ENCODE data around the gene ACP7.
A peak's percentile ranks its signal among the peaks of the same experiment; 100 is the strongest.
"Not testable (repeated sequence)": the region's sequence is repeated elsewhere in the genome, so short reads cannot be mapped to it uniquely, and the experiment has no call there.

Gene ACP7, protein sequence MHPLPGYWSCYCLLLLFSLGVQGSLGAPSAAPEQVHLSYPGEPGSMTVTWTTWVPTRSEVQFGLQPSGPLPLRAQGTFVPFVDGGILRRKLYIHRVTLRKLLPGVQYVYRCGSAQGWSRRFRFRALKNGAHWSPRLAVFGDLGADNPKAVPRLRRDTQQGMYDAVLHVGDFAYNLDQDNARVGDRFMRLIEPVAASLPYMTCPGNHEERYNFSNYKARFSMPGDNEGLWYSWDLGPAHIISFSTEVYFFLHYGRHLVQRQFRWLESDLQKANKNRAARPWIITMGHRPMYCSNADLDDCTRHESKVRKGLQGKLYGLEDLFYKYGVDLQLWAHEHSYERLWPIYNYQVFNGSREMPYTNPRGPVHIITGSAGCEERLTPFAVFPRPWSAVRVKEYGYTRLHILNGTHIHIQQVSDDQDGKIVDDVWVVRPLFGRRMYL

DNA sequence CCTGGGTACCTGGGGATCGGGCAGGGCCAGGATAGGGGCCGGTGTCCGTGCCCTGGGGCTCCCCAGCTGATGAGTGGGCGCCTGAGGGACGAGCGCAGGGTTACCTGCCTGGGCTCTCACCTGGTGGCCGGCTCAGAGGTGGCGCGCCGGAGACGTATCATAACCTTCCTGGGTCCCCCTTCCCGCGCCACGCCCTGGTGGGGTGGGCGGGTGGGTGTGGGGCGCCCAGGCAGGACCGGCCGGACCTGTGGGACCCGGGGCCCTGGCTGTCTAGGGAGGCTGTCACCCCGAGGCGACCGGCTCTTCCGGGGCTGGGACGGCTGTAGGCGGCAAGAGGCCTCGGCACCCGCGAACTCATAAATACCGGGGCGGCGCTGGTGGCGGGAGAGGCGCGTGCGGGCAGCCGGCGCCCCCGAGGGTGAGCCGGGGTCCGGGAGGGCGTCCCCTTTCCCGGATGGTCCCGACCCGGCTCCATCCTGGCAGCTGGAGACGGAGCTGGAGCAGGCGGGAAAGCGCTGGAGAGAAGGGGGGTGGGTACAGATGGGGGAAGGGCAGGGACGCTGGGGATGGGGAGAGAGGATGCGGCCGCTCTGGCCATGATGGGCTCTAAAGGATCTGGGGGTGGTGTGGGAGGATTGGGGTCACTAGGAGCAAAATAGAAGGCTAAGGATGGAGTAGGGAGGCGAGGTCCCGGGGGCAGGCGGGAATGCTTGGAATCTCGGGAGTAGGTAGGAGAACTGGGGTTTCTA is at the start of gene ACP7:
Gene ACP7 (plus strand): TSS at position 386 of the 749 bp plus-strand sequence. CDS start 902 bp downstream, outside the sequence.
- no peak for DNase-seq

DNA sequence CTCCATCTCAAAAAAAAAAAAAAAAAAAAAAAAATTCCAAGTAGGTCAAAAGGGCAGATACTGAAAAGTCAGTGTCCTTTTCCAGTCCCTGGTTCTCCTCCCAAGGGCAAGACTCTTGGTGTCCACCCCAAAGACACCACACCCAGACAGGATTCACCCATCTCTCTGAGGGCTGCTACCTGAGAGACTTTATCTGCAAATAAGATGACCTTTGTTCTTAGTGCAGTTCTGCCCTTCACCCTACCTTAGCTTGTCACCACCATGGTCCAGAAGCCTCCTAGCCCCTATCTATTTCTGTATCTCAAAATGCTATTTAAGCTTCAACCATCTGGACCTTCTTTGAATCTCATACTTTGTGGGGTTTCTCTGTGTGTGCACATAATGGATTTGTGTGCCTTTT is 47.6 kb upstream of the ACP7 start:
- DNase-seq, result no peak

DNA sequence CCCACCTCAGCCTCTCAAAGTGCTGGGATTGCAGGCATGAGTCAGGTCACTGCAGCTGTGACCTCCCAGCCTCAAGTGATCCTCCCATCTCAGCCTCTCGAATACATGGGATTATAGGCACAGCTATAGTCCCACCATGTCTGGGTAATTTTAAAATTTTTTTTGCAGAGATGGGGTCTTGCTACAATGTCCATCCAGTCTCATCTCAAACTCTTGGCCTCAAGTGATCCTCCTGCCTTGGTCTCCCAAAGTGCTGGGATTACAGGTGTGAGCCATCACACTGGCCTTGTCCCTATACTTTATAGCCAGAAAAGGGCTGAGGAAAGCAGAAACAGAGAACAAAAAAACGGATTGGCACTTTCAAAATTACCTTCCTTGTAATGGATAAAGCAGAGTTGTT is 47.0 kb upstream of the ACP7 start:
- DNase-seq, result no peak

DNA sequence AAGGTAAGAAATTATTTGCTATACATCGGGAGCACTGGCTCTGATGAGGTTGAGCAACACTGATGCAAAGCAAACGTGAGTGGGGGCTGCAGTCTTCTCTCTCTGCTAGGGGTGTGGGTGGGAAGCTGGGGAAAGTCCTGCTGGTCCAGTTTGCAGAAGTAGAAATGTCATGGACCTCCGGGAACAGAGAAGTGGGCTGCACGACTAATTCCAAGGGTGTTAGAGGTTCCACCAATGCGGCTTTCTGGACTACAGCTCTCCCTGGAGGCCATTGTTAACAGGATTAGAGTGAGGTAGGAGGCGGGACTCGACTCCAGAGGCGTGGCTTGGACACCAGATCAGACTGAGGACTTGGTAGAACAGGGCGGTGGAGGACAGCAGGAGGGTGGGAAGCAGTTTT is 46.1 kb upstream of the ACP7 start:
- DNase-seq, result no peak

DNA sequence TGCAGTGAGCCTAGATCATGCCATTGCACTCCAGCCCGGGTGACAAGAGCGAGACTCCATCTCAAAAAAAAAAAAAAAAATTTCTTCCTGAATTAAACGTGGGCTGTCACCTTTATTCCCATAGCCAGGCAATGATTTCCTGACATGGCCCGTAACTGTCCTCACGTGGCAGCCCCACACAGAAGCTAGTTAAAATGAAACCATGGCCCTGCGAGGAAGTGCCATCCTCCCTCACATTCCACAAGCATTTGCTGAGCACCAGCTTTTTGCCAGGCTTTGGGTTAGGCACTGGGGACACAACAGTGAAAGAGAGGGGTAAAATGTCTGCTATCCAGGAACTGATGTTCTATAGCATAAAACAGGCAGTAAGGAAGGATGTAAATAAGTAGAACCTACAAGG is 38.7 kb upstream of the ACP7 start:
- no peak for DNase-seq

DNA sequence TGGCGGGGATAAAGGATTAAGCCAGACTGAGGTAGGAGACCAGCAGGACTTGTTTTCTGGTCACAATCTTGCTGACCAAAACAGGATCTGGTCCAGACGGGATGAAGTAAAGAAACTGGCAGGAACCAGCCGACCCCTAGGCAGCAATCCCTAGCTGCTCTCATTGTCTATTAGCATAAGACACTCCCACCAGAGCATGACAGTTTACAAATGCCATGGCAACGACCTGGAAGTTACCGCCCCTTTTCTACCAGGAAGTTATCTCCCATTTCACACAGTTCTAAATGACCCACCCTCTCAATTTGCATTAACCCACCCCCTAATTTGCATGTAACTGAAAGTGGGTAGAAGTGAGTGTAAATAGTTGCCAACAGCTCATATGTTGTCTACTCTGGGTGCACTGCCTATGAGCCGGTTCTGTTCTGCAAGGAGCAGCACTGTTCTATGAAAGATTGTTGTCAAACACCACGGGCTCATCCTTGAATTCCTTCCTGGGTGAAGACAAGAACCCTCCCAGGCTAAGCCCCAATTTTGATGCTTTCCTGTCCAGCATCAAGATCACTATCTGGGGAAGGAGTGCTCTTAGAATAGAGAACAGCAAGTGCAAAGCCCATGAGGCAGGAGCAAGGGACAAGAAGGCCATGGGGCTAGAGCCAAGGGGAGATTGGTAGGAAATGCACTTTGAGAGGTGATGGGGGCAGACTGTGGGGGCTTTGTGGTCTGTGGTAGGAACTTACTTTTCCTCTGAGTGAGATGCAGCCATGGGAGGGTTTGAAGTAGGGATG is 37.9 kb upstream of the ACP7 start:
- no peak for DNase-seq

DNA sequence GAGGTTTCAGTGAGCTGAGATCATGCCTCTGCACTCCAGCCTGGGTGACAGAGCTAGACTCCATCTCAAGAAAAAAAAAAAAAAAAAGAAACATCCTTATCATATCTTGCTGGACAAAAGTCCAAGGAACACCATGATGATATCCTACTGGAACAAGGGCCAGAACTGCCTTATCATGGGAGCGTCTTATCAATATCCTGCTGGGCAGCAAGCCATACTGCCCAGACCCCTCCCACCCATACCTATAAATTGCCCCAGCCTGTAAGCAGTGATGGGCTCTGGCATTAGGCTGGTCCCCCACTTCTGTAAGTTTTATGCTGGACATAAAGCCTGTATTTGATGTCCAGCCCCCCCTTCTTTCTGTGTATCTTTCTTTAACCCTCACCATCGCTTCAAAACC is 37.1 kb upstream of the ACP7 start:
- no peak for DNase-seq

DNA sequence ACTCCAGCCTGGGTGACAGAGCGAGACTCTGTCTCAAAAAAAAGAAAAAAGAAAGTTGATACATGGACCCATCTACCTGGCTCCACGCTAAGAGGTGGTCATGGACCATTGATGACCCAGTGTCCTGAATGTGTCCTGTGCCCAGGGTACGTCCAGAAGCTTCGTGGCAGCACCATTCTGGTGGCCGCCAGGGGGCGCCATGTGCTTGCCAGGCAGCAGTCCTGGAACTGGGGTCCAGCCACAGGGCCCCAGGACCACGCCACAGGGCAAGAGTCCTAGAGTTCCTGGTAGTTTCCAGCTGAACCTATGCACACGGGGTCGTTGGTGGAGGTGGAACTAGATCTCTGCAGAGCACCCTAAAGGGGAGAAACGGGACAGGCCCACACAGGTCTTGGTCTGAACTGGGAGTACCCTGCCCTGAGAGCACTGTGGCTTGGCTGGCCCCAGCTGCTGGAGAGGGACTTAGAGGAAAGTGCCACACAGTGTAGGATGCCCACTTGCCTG is 31.9 kb upstream of the ACP7 start:
- peak; percentile 52 for DNase-seq

DNA sequence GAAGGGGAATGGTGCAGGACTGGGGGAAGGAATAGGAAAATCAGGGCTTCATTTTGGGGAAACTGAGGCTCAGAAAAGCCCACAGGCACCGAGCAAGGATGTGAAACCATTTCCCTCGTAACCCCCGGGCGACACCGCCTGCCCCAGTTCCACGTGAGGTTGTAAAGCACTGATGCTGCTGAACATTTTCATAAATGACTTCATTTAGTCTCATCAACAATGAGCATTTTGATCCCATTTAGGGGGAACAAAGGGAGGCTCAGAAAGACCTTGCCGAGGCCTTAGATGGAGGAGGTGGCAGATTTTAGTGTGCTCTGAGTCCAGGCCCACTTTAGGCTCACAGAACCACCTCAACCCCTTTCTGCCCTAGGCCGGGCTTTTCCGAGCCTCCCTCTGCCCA is 31.3 kb upstream of the ACP7 start:
- DNase-seq, result no peak

DNA sequence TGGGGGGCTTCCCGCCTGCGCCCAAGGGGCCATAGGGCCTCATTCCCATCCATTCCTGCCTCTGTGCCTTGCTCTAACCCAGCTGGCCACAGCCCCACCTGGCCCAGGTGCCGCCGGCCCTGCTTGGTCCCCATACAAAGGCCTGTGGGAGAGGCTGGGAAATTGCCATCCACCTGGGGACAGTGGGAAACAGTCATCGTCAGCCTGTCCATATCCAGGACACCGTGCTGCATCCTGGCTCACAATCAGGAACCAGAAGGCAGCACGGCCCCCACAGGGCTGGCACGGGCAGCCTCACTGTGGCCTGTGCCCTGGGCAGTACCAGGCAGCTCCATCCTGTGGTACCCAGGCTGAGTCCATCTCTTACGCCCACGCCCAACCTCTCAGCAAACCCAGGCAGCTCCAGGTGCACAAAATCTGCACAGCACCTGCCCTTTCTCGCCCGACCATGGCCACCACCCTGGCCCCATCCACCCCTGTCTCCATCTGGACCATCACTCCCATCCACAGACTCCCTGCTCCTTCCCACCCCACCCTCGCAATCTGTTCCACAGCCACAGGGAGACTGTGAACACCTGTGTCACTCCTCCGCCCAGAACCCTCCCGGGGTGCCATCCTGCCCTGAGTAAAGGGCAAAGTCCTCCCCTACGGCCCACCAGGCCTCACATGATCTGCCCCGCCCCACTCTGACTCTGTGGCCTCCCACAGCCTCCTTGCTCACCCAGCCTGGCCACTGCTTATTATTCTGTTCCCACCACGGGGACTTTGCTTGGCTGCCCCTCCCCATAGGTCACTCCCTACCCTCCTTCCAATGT is 30.7 kb upstream of the ACP7 start:
- DNase-seq, result no peak

DNA sequence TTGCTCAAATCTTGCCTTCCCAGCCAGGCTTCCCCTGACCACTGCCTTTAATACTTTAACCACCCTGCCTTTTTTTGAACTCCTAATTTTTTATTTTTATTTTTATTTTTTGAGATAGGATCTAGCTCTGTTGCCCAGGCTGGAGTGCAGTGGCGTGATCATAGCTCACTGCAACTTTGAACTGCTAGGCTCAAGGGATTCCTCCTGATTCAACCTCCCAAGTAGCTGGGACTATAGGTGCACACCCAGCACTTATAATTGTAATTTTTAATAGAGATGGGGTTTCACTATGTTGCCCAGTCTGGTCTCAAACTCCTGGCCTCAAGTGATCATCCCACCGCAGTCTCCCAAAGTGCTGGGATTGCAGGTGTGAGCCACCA is 30.1 kb upstream of the ACP7 start:
- no peak for DNase-seq

DNA sequence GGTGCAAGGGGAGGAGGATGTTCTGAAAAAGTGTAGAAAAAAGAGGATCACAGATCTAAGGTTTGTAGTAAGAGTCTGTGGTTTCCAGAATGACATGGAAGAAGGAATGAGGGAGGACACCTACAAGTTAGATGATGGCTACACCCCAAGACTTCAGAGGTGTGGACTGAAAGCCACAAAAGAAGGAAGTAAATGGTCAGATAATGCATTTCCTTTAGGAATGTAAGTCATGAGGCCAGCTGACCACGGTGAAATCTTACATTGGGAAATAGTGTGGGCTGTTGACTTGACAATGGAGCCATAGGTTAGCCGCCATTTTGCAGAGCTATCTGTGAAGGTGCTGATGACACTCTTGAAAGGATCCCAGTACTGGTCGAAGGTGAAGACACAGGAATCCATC is 26.6 kb upstream of the ACP7 start:
- DNase-seq, result no peak

DNA sequence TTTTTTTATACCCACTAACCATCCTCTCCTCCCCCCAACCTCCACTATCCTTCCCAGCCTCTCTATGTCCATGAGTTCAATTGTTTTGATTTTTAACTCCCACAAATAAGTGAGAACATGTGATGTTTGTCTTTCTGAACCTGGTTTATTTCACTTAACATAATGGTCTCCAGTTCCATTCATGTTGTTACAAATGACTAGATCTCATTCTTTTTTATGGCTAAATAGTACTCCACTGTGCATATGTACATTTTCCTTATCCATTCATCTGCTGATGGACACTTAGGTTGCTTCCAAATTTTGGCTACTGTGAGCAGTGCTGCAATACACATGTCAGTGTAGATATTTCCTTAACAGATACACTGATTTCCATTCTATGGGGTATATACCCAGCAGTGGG is 24.9 kb upstream of the ACP7 start:
- DNase-seq, result no peak

DNA sequence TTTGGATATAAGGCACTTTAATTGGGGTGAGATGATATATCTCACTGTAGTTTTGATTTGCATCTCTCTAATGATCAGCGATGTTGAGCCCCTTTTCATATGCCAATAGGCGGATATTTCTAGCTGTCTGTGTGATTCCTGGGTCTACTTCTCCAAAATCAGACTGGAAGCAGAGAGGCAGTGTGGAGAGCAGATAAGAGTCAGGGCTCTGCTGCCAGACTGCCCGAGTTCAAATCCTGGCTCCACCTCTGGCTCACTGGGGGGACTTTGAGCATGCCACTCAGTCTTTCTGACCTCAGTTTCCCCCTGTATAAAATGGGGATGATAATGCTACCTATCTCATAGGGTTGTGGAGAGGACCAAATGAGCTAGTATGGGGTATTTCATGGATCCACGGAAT is 24.0 kb upstream of the ACP7 start:
- DNase-seq, result no peak

DNA sequence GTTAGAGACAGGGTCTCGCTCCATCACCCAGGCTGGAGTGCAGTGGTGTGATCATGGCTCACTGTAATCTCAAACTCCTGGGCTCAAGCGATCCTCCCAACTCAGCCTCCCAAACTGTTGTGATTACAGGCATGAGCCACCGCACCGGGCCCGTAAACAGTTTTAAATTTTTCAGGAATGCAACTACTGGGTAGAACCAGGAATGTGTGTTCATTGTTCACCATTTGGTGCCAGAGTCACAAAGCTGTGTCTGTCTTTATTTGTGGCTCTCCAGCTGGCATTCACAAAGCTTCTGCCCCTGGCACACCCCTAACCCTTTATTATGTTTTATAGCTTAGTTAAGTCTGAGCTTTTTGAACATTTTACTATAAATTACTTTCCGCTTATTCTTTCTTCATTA is 19.8 kb upstream of the ACP7 start:
- no peak for DNase-seq

DNA sequence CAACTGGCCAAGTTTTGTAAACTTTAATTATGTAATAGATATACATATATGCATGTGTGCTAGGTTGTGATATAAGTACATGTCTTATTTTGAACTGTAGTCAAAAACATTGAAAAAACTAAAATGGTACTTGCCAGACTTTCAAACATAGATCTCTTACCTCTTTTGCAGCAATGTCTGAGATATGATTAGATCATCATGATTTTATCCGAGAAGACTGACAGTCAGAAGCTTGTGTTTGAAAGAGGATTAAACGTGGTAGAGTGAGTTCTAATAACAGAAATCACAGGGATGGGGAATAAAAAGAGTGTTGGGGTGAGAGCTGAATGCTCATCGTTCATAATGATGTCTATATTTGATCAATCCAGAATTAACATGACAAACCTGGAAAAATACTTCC is 18.2 kb upstream of the ACP7 start:
- no peak for DNase-seq

DNA sequence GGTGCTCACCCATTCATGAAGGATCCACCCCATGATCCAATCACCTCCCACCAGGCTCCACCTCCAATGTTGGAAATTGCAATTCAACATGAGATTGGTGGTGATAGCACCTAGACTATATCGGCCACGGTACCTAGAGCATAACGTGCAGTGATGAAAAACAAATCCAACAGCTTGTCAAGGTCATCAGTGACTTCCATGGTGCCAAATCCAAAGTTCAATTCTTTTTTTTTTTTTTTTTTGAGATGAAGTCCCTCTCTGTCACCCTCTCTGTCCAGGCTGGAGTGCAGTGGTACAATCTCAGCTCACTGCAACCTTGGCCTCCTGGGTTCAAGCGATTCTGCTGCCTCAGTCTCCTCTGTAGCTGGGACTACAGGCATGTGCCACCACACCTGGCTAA is 17.1 kb upstream of the ACP7 start:
- no peak for DNase-seq

DNA sequence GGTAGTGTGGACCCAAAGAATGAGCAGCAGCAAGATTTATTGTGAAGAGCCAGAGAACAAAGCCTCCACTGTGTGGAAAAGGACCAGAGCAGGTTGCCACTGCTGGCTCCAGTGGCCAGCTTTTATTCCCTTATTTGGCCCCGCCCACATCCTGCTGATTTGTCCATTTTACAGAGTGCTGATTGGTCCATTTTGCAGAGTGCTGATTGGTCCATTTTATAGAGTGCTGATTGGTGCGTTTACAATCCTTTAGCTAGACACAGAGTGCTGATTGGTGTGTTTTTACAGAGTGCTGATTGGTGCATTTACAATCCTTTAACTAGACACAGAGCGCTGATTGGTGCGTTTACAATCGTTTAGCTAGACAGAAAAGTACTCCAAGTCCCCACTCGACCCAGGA is 15.9 kb upstream of the ACP7 start:
- not testable (repeated sequence) for DNase-seq

DNA sequence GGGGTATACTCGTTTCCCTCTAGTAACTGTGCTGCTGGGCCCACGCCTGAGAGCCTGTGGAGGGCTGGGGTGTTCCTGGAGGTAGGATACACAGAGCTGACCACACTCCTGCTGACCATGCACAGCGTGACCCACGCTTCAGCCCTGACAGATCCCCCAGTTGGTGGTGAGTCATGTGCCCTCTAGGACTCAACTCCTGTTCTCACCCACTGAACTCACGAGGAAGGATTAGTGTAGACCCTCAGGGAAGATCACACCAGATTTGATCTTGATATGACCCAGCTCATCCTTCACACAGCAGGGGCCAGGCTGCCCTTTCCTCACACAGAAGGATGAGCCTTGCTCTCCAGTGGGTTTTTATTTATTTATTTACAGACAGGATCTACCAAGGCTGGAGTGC is 13.3 kb upstream of the ACP7 start:
- DNase-seq, result no peak

DNA sequence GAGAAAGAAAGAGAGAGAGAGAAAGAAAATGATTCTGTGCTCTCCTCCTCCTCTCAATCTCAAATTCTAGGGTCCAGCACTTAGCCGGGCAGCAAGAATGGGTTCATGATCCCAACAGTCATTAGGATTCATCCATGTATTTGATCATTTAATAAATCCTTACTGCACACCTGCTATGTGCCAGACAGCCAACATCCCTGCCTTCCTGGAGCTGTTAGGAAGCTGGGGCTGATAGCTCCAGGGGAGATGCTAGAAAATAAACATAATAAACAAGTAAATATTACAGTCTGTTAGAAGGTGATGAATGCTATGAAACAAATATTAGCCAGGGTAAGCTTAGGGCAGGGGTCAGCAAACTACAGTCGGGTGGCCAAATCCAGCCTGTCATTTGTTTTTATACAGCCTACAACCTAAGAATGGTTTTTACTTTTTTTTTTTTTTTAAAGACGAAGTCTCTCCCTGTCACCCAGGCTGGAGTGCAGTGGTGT is 9.9 kb upstream of the ACP7 start:
- no peak for DNase-seq

DNA sequence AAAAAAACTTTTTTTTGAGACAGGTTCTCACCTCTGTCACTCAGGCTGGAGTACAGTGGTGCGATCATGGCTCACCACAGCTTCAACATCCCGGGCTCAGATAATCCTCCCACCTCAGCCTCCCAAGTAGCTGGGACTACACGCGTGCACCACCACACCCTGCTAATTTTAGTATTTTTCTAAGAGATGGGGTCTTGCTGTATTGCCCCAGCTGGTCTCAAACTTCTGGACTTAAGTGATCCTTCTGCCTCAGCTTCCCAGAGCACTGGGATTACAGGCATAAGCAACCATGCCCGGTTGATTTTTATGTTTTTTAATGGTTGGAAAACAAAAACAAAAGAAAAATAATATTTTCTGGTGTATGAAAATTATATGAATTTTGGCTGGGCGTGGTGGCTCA is 9.2 kb upstream of the ACP7 start:
- DNase-seq, result no peak

DNA sequence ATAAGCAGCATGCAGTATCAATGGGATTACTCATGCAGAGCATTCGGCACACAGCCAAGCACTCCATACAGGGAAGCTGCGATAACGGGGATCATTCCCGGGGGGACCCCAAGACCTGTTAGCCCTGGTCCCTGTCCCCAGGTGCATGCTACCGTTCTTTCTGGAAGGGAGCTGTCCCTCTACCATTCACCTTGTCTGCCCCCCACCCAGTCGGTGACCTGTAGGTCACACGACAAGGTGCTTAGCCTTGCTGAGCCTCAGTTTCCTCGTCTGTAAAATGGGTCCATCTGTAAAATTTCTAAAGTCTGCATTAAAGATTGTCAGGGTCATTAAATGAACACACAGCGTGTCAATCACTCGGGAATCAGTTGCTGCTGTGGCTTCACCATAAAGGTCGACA is 6.8 kb upstream of the ACP7 start:
- no peak for DNase-seq

Measured in CD4-positive, alpha-beta T cell treated with Interferon gamma for 1 hour (primary cell).